OCI-LY3 (cell line): ENCODE measurements around the gene PTDSS2.

ENCODE experiments used
- CTCF ChIP-seq: fragments of 200-600, 300-600 bp; sonication (generic); IDR thresholded peaks from 2 replicates; pipeline ENCODE4 v1.5.1; 2014; ENCODE audit warnings: antibody characterized with exemption, low read length, low read depth
- EZH2phosphoT487 ChIP-seq: fragments of 200-600 bp; shearing (Covaris generic); IDR thresholded peaks from 2 replicates; pipeline ENCODE4 v1.6.1; 2018; ENCODE audit warnings: antibody characterized with exemption, mixed run types, low read depth

GRCh38 chr11:416051-416756, 33.9 kb upstream of the PTDSS2 start:
- TF ChIP-seq CTCF = no peak
- no peak for TF ChIP-seq EZH2phosphoT487
